Stimulated activated memory B cell treated with anti-CD40 and anti-IgM and Interleukin-4, amounts not matched to agents 10 μg/mL and 1 μg/mL and 100 μg/mL, for 72 hours (primary cell): ENCODE data around the gene NRSN1.
"Not testable (repeated sequence)": the region's sequence is repeated elsewhere in the genome, so short reads cannot be mapped to it uniquely, and the experiment has no call there.

Experiments used
- ATAC-seq: fragments of 150-1000 bp; cut with Tn5 transposase; 2 replicates; pipeline ENCODE4 v1.10.0; 2021
- H3K27ac Mint-ChIP-seq: one replicate; pipeline ENCODE4 v1.8.0; 2022; ENCODE audit warnings: mild to moderate bottlenecking, mixed read lengths
- H3K27me3 Mint-ChIP-seq: one replicate; pipeline ENCODE4 v1.8.0; 2022; ENCODE audit warnings: mixed read lengths
- H3K36me3 Mint-ChIP-seq: one replicate; pipeline ENCODE4 v1.8.0; 2022; ENCODE audit warnings: mixed read lengths
- H3K4me1 Mint-ChIP-seq: one replicate; pipeline ENCODE4 v1.8.0; 2022; ENCODE audit warnings: mixed read lengths
- H3K4me3 Mint-ChIP-seq: one replicate; pipeline ENCODE4 v1.8.0; 2022; ENCODE audit warnings: mild to moderate bottlenecking, moderate library complexity, mixed read lengths
- H3K9me3 Mint-ChIP-seq: one replicate; pipeline ENCODE4 v1.8.0; 2022; ENCODE audit warnings: mixed read lengths

Gene NRSN1

DNA sequence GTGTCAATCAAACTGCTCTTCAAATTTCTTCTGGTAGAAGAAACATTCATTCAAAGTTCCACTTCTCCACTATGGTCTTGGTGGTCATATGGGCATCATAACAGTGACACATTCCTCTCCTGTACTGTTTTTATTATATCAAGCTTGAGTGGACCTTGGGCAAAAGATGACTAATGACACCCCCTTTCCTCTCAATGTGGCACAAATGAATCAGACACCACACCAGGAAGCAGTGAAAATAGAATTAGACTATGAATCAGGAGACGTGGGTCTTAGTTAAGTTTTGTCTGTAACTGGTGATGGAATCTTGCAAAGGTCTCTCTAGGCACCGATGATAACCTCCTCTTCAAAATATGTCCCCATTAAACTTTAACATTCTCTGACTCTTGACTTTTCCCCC, 9.0 kb upstream of the NRSN1 start:
- H3K4me1 Mint-ChIP-seq = no peaks in the 10 kb centered on the region
- peaks cover under 1% of the 10 kb centered on the region for H3K27me3 Mint-ChIP-seq
- ATAC-seq = no peak
- H3K4me3 Mint-ChIP-seq = no peak overlapping the region
- no peak overlapping the region for H3K27ac Mint-ChIP-seq
- no peaks in the 10 kb centered on the region for H3K36me3 Mint-ChIP-seq
- H3K9me3 Mint-ChIP-seq = peaks cover 2% of the 10 kb centered on the region

- ATAC-seq = no peak
- no peak overlapping the region for H3K4me3 Mint-ChIP-seq
- H3K36me3 Mint-ChIP-seq = no peaks in the 10 kb centered on the region
- peaks cover 31% of the 10 kb centered on the region for H3K27me3 Mint-ChIP-seq
- H3K9me3 Mint-ChIP-seq = peaks cover 6% of the 10 kb centered on the region
- no peak overlapping the region for H3K27ac Mint-ChIP-seq
- no peaks in the 10 kb centered on the region for H3K4me1 Mint-ChIP-seq
These were observed 3.9 kb upstream of the NRSN1 start for GRCh38 chr6:24122139-24122538.

DNA sequence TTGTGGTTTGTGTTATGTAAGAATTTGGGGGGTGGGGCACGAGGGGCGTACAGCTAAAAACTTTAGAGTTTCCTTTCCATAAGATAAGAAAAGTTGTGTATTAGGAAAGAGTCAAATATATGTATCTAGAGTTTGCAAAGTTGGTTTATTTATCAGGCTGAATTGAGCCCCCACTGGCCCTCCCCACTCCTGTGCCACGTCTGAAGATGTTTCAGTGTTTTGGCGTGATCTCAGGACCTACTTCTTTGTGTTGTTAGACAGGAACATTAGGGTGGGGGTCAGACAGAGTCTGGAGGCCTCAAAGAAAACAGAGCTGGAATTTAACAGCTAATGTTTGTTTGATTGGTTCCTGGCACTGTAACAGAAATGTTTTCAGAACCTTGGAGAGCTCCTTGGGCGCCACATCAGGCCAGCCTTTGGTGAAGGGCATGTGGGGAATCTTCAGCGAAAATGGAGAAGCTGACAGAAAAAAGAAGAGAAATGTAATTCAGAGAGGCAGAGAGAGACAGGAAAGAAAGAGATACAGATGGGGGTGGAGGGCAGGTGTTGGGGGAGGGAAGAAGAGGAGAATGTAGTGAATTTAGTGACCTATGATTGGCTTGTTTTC, 674 bp downstream of the NRSN1 start:
- no peak overlapping the region for H3K4me3 Mint-ChIP-seq
- H3K27me3 Mint-ChIP-seq = peaks cover 32% of the 10 kb centered on the region
- H3K4me1 Mint-ChIP-seq = no peaks in the 10 kb centered on the region
- H3K27ac Mint-ChIP-seq = no peak overlapping the region
- no peak for ATAC-seq
- peaks cover 9% of the 10 kb centered on the region for H3K9me3 Mint-ChIP-seq
- no peaks in the 10 kb centered on the region for H3K36me3 Mint-ChIP-seq

GRCh38 chr6:24127316-24127715, 1.3 kb downstream of the NRSN1 start:
- Mint-ChIP-seq H3K27me3 (peaks cover 28% of the 10 kb centered on the region), H3K4me1 (no peaks in the 10 kb centered on the region), H3K27ac (no peak overlapping the region), H3K9me3 (peaks cover 9% of the 10 kb centered on the region), H3K4me3 (no peak overlapping the region), H3K36me3 (no peaks in the 10 kb centered on the region)
- no peak for ATAC-seq

- H3K27me3 Mint-ChIP-seq = peaks cover 5% of the 10 kb centered on the region
These were observed 5.7 kb downstream of the NRSN1 start for GRCh38 chr6:24131751-24132150.

GRCh38 chr6:24139080-24139479, 13.1 kb downstream of the NRSN1 start:
- H3K9me3 Mint-ChIP-seq = peaks cover 7% of the 10 kb centered on the region
- no peaks in the 10 kb centered on the region for H3K4me1 Mint-ChIP-seq
- no peaks in the 10 kb centered on the region for H3K27me3 Mint-ChIP-seq
- no peak overlapping the region for H3K4me3 Mint-ChIP-seq
- ATAC-seq = no peak
- H3K27ac Mint-ChIP-seq = no peak overlapping the region
- no peaks in the 10 kb centered on the region for H3K36me3 Mint-ChIP-seq

More at GRCh38 chr6:24131751-24132150, 5.7 kb downstream of the NRSN1 start:
- peaks cover 10% of the 10 kb centered on the region for H3K9me3 Mint-ChIP-seq
- no peaks in the 10 kb centered on the region for H3K4me1 Mint-ChIP-seq
- H3K4me3 Mint-ChIP-seq = no peak overlapping the region
- no peak overlapping the region for H3K27ac Mint-ChIP-seq
- no peak for ATAC-seq
- no peaks in the 10 kb centered on the region for H3K36me3 Mint-ChIP-seq

GRCh38 chr6:24139639-24140038, 13.6 kb downstream of the NRSN1 start:
- Mint-ChIP-seq H3K4me3 (no peak overlapping the region), H3K9me3 (peaks cover 7% of the 10 kb centered on the region), H3K36me3 (no peaks in the 10 kb centered on the region), H3K27me3 (no peaks in the 10 kb centered on the region), H3K4me1 (no peaks in the 10 kb centered on the region), H3K27ac (no peak overlapping the region)
- no peak for ATAC-seq

- H3K27ac Mint-ChIP-seq = no peak overlapping the region
- no peaks in the 10 kb centered on the region for H3K4me1 Mint-ChIP-seq
- peaks cover 3% of the 10 kb centered on the region for H3K9me3 Mint-ChIP-seq
- no peak overlapping the region for H3K4me3 Mint-ChIP-seq
- no peaks in the 10 kb centered on the region for H3K27me3 Mint-ChIP-seq
- no peaks in the 10 kb centered on the region for H3K36me3 Mint-ChIP-seq
- ATAC-seq = no peak
These were observed 14.6 kb downstream of the NRSN1 start for GRCh38 chr6:24140591-24140990.

- H3K4me1 Mint-ChIP-seq, H3K36me3 Mint-ChIP-seq, H3K27me3 Mint-ChIP-seq, H3K4me3 Mint-ChIP-seq, H3K9me3 Mint-ChIP-seq, ATAC-seq, H3K27ac Mint-ChIP-seq: not testable (repeated sequence)
These were observed 16.7 kb downstream of the NRSN1 start for GRCh38 chr6:24142733-24143132.

GRCh38 chr6:24145690-24146131, 19.7 kb downstream of the NRSN1 start:
- H3K36me3 Mint-ChIP-seq = no peaks in the 10 kb centered on the region
- H3K27ac Mint-ChIP-seq = no peak overlapping the region
- peaks cover 5% of the 10 kb centered on the region for H3K9me3 Mint-ChIP-seq
- H3K4me1 Mint-ChIP-seq = no peaks in the 10 kb centered on the region
- H3K4me3 Mint-ChIP-seq = no peak overlapping the region
- ATAC-seq = no peak
- peaks cover 6% of the 10 kb centered on the region for H3K27me3 Mint-ChIP-seq

GRCh38 chr6:24146871-24147270, 20.9 kb downstream of the NRSN1 start:
- no peak for ATAC-seq
- no peaks in the 10 kb centered on the region for H3K4me1 Mint-ChIP-seq

GRCh38 chr6:24147511-24148153, 21.6 kb downstream of the NRSN1 start:
- Mint-ChIP-seq H3K27ac (no peak overlapping the region), H3K4me3 (no peak overlapping the region), H3K9me3 (peaks cover 9% of the 10 kb centered on the region), H3K4me1 (no peaks in the 10 kb centered on the region), H3K36me3 (no peaks in the 10 kb centered on the region), H3K27me3 (peaks cover 6% of the 10 kb centered on the region)
- ATAC-seq = no peak

More at GRCh38 chr6:24146871-24147270, 20.9 kb downstream of the NRSN1 start:
- Mint-ChIP-seq H3K27me3 (peaks cover 6% of the 10 kb centered on the region), H3K27ac (no peak overlapping the region), H3K36me3 (no peaks in the 10 kb centered on the region), H3K9me3 (peaks cover 9% of the 10 kb centered on the region), H3K4me3 (no peak overlapping the region)

DNA sequence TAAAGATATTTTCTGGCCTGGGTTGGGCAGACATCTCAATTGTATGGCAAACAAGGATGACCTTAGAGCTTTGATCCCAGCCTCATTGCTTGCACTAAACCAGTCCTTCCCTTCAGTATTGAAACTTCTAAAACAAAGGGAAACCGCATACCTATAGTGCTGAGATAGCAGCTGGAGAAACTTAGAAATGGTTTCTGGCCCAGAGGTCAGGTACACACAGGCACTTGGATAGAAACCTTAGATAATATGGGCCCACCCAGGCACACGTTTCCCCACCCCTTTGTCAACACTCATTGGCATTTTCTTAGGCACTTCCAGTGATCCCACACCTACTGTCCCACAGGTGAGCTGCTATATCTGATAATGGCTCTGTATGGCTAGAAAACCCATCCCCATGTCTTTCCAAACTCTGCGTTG, 22.1 kb downstream of the NRSN1 start:
- Mint-ChIP-seq H3K36me3 (no peaks in the 10 kb centered on the region), H3K4me1 (no peaks in the 10 kb centered on the region), H3K9me3 (peaks cover 9% of the 10 kb centered on the region), H3K4me3 (no peak overlapping the region), H3K27me3 (peaks cover 6% of the 10 kb centered on the region), H3K27ac (no peak overlapping the region)
- no peak for ATAC-seq

- Mint-ChIP-seq H3K36me3 (no peaks in the 10 kb centered on the region), H3K27ac (no peak overlapping the region), H3K27me3 (peaks cover 6% of the 10 kb centered on the region), H3K4me1 (no peaks in the 10 kb centered on the region), H3K4me3 (no peak overlapping the region), H3K9me3 (peaks cover 9% of the 10 kb centered on the region)
- ATAC-seq = no peak
These were observed 22.7 kb downstream of the NRSN1 start for GRCh38 chr6:24148684-24149083.

- Mint-ChIP-seq H3K9me3 (peaks cover 9% of the 10 kb centered on the region), H3K36me3 (no peaks in the 10 kb centered on the region), H3K4me3 (no peak overlapping the region), H3K4me1 (no peaks in the 10 kb centered on the region), H3K27ac (no peak overlapping the region), H3K27me3 (peaks cover 6% of the 10 kb centered on the region)
- no peak for ATAC-seq
These were observed 23.3 kb downstream of the NRSN1 start for GRCh38 chr6:24149296-24149695.

GRCh38 chr6:24149836-24150235, 23.8 kb downstream of the NRSN1 start:
- H3K4me1 Mint-ChIP-seq = no peaks in the 10 kb centered on the region
- H3K36me3 Mint-ChIP-seq = no peaks in the 10 kb centered on the region
- peaks cover 6% of the 10 kb centered on the region for H3K27me3 Mint-ChIP-seq

More at GRCh38 chr6:24149836-24150235, 23.8 kb downstream of the NRSN1 start:
- H3K27ac Mint-ChIP-seq = no peak overlapping the region
- H3K9me3 Mint-ChIP-seq = peaks cover 9% of the 10 kb centered on the region
- no peak for ATAC-seq
- H3K4me3 Mint-ChIP-seq = no peak overlapping the region
